H9 (cell line): ENCODE data around the gene MEIOSIN. TPM values are rescaled to one million over a fixed set of nuclear protein-coding genes. Genes with fewer than 3 reads are reported as not detected.

Experiments used
- DNase-seq: peaks from one replicate; pipeline ENCODE4 v3.0.0-alpha.2; 2017
- H2AFZ ChIP-seq: one replicate; pipeline ENCODE4 v1.6.1; 2013; ENCODE audit warnings: mild to moderate bottlenecking, low read length, control low read depth, moderate library complexity
- H2AK5ac ChIP-seq: 2 replicates; pipeline ENCODE4 v1.6.1; 2013; ENCODE audit warnings: low read length, control low read depth, mixed read lengths; ENCODE audit not compliant: insufficient read length
- H2BK120ac ChIP-seq: one replicate; pipeline ENCODE4 v1.6.1; 2013; ENCODE audit warnings: low read depth, mild to moderate bottlenecking, low read length, control low read depth, inconsistent platforms; ENCODE audit not compliant: poor library complexity, severe bottlenecking
- H2BK12ac ChIP-seq: 2 replicates; pipeline ENCODE4 v1.6.1; 2013; ENCODE audit warnings: low read length, control low read depth, mixed read lengths, low read depth; ENCODE audit not compliant: insufficient read length
- H2BK15ac ChIP-seq: 2 replicates; pipeline ENCODE4 v1.6.1; 2013; ENCODE audit warnings: low read depth, low read length, control low read depth
- H2BK20ac ChIP-seq: one replicate; pipeline ENCODE4 v1.6.1; 2013; ENCODE audit warnings: low read depth, mild to moderate bottlenecking, low read length, control low read depth, inconsistent platforms; ENCODE audit not compliant: poor library complexity, severe bottlenecking
- H2BK5ac ChIP-seq: 2 replicates; pipeline ENCODE4 v1.6.1; 2013; ENCODE audit warnings: low read length, control low read depth, mixed read lengths; ENCODE audit not compliant: insufficient read length
- H3K14ac ChIP-seq: 2 replicates; pipeline ENCODE4 v1.6.1; 2013; ENCODE audit warnings: low read length, control low read depth; ENCODE audit not compliant: insufficient read depth
- H3K18ac ChIP-seq: 2 replicates; pipeline ENCODE4 v1.6.1; 2013; ENCODE audit warnings: low read depth, mild to moderate bottlenecking, mixed read lengths, low read length, control low read depth; ENCODE audit not compliant: insufficient read length
- H3K23ac ChIP-seq: 2 replicates; pipeline ENCODE4 v1.6.1; 2013; ENCODE audit warnings: low read length, control low read depth, mixed read lengths, low read depth; ENCODE audit not compliant: insufficient read length
- H3K23me2 ChIP-seq: 2 replicates; pipeline ENCODE4 v1.6.1; 2013; ENCODE audit warnings: low read depth, mild to moderate bottlenecking, mixed read lengths, low read length, control low read depth; ENCODE audit not compliant: insufficient read length, poor library complexity, severe bottlenecking
- H3K27ac ChIP-seq: 2 replicates; pipeline ENCODE4 v1.5.1; 2013; ENCODE audit warnings: low read length, control low read depth, mixed read lengths, low read depth; ENCODE audit not compliant: insufficient read length
- H3K27me3 ChIP-seq: 2 replicates; pipeline ENCODE4 v1.6.1; 2013; ENCODE audit warnings: low read length, control low read depth, inconsistent platforms; ENCODE audit not compliant: insufficient read depth
- H3K4ac ChIP-seq: 2 replicates; pipeline ENCODE4 v1.6.1; 2013; ENCODE audit warnings: low read depth, mild to moderate bottlenecking, control low read depth, inconsistent platforms, low read length, moderate library complexity
- H3K4me1 ChIP-seq: 2 replicates; pipeline ENCODE4 v1.6.1; 2013; ENCODE audit warnings: low read length, control low read depth, inconsistent platforms; ENCODE audit not compliant: insufficient read depth
- H3K4me2 ChIP-seq: 2 replicates; pipeline ENCODE4 v1.6.1; 2013; ENCODE audit warnings: low read length, control low read depth, mixed read lengths; ENCODE audit not compliant: insufficient read length, insufficient read depth
- H3K56ac ChIP-seq: 2 replicates; pipeline ENCODE4 v1.6.1; 2013; ENCODE audit warnings: low read depth, mild to moderate bottlenecking, mixed read lengths, low read length, control low read depth; ENCODE audit not compliant: insufficient read length
- H3K79me1 ChIP-seq: 2 replicates; pipeline ENCODE4 v1.6.1; 2013; ENCODE audit warnings: low read depth, mild to moderate bottlenecking, moderate library complexity, low read length, control low read depth, inconsistent platforms; ENCODE audit not compliant: insufficient read depth, poor library complexity, severe bottlenecking
- H3K79me2 ChIP-seq: 2 replicates; pipeline ENCODE4 v1.6.1; 2013; ENCODE audit warnings: low read length, control low read depth, inconsistent platforms; ENCODE audit not compliant: insufficient read depth
- H3K9ac ChIP-seq: 2 replicates; pipeline ENCODE4 v1.6.1; 2013; ENCODE audit warnings: low read length, control low read depth, mixed read lengths; ENCODE audit not compliant: insufficient read length; ENCODE audit errors: extremely low read depth
- H3K9me3 ChIP-seq: one replicate; pipeline ENCODE4 v1.6.1; 2013; ENCODE audit warnings: low read depth, low read length, inconsistent platforms; ENCODE audit not compliant: control insufficient read depth
- H3T11ph ChIP-seq: one replicate; pipeline ENCODE4 v1.6.1; 2013; ENCODE audit warnings: mild to moderate bottlenecking, low read length, control low read depth, inconsistent platforms
- H4K20me1 ChIP-seq: one replicate; pipeline ENCODE4 v1.6.1; 2013; ENCODE audit not compliant: control insufficient read depth, insufficient read length, insufficient read depth
- H4K5ac ChIP-seq: 2 replicates; pipeline ENCODE4 v1.6.1; 2013; ENCODE audit warnings: low read depth, mild to moderate bottlenecking, mixed read lengths, low read length, control low read depth; ENCODE audit not compliant: insufficient read length
- H4K8ac ChIP-seq: replicated peaks from 2 replicates; pipeline ENCODE4 v1.6.1; 2013; ENCODE audit warnings: low read length, control low read depth, mixed read lengths, low read depth; ENCODE audit not compliant: insufficient read length
- H4K91ac ChIP-seq: 2 replicates; pipeline ENCODE4 v1.6.1; 2013; ENCODE audit warnings: low read depth, mild to moderate bottlenecking, moderate library complexity, mixed read lengths, low read length, control low read depth; ENCODE audit not compliant: insufficient read length
- H3K27ac Mint-ChIP-seq, 3 experiments: 2 replicates in 2 of 3; 3 replicates in 1 of 3; pipeline ENCODE4 v1.8.0; 2020 to 2021; ENCODE audit warnings: mixed read lengths in 3 of 3, mild to moderate bottlenecking in 1 of 3, moderate library complexity in 1 of 3
- H3K27me3 Mint-ChIP-seq: 2 replicates; pipeline ENCODE4 v1.8.0; 2021; ENCODE audit warnings: low read depth, mild to moderate bottlenecking, moderate library complexity, mixed read lengths
- H3K36me3 Mint-ChIP-seq, 3 experiments: 2 replicates in 2 of 3; 3 replicates in 1 of 3; pipeline ENCODE4 v1.8.0; 2020 to 2021; ENCODE audit warnings: low read depth in 3 of 3, mixed read lengths in 3 of 3; ENCODE audit not compliant: insufficient read depth in 1 of 3
- H3K4me1 Mint-ChIP-seq, 2 experiments: 2 replicates each; pipeline ENCODE4 v1.8.0; 2020; ENCODE audit warnings: mixed read lengths in 2 of 2
- H3K4me3 Mint-ChIP-seq, 2 experiments: 2 replicates in 1 of 2; 3 replicates in 1 of 2; pipeline ENCODE4 v1.8.0; 2020 to 2021; ENCODE audit warnings: mild to moderate bottlenecking in 2 of 2, mixed read lengths in 2 of 2, moderate library complexity in 1 of 2
- H3K9me3 Mint-ChIP-seq, 2 experiments: 2 replicates in 1 of 2; 3 replicates in 1 of 2; pipeline ENCODE4 v1.8.0; 2020; ENCODE audit warnings: mild to moderate bottlenecking in 2 of 2, mixed read lengths in 2 of 2, moderate library complexity in 1 of 2
- WGBS: extraction: QIAGEN DNeasy Blood & Tissue Kit; methylation state at CpG from one replicate; pipeline ENCODE4 v1.1.7; 2013; ENCODE audit warnings: missing lambda C conversion rate, low lambda C conversion rate, mixed read lengths; ENCODE audit not compliant: insufficient read length; ENCODE audit errors: extremely low coverage; 5-methylcytosine and 5-hydroxymethylcytosine counted together
- total RNA-seq: library from RNA; stranded (reverse); gene quantifications from 2 replicates; pipeline ENCODE4 v1.2.1, GENCODE V29; 2021
- TF ChIP-seq, protein P1 (sequence below): fragments of 200-600 bp; sonication (generic); conservative IDR thresholded peaks from 3 replicates; pipeline ENCODE4 v1.8.0; 2021; ENCODE audit warnings: antibody characterized with exemption, mild to moderate bottlenecking

Gene MEIOSIN
- total RNA-seq, 1 experiment from 2014 or later, result not detected

DNA sequence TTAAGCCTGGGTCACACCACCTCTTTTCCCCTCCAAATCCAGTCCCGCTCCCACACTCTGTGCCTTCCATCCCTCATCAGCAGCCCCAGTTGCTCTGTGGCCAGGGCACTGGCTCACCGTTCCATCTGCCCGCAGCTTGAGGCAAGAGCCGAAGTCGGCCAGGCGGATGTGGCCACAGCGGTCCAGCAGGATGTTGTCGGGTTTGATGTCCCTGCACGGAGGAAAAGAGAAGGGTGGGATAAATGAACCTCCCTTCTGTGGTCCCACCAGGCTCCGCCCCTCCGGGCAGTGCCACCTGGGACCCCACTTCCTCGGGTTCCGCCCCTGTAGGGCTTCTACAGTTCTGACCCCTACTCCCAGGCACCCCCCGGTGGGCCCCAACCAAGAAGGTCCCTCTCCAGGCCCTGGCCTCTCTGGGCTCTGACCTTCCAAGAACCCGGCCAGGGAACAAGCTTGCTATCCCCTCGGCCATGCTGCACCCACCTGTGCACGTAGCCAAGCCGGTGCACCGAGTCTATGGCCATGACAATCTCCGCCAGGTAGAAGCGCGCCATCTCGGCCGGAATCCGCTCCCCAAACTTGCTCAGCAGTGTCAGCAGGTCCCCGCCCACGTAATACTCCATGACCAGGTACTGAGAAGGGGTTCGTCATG, 44.9 kb downstream of the MEIOSIN start:
- Mint-ChIP-seq H3K27me3 (peaks cover 18% of the 10 kb centered on the region), H3K4me3 (peak overlapping the region in 1 of 2 experiments; percentile 80; a peak in 2 of 5 replicates), H3K9me3 (no peaks in the 10 kb centered on the region), H3K4me1 (peaks cover 24 to 36% of the 10 kb centered on the region in 2 experiments), H3K27ac (no peak overlapping the region), H3K36me3 (peaks cover 15 to 46% (median 37%) of the 10 kb centered on the region in 3 experiments; a peak in 6 of 7 replicates)
- no peak overlapping the region for H2BK5ac ChIP-seq
- no peak overlapping the region for H3T11ph ChIP-seq
- no peak overlapping the region for H4K5ac ChIP-seq
- H3K27me3 ChIP-seq, result no peaks in the 10 kb centered on the region; the same call in 1 of the 2 replicates
- no peak overlapping the region for H2AFZ ChIP-seq
- H3K23me2 ChIP-seq, result peaks cover 6% of the 10 kb centered on the region
- no peaks in the 10 kb centered on the region for H3K79me1 ChIP-seq
- no peak overlapping the region for H3K4ac ChIP-seq
- no peaks in the 10 kb centered on the region for H3K79me2 ChIP-seq
- TF ChIP-seq, protein P1, sequence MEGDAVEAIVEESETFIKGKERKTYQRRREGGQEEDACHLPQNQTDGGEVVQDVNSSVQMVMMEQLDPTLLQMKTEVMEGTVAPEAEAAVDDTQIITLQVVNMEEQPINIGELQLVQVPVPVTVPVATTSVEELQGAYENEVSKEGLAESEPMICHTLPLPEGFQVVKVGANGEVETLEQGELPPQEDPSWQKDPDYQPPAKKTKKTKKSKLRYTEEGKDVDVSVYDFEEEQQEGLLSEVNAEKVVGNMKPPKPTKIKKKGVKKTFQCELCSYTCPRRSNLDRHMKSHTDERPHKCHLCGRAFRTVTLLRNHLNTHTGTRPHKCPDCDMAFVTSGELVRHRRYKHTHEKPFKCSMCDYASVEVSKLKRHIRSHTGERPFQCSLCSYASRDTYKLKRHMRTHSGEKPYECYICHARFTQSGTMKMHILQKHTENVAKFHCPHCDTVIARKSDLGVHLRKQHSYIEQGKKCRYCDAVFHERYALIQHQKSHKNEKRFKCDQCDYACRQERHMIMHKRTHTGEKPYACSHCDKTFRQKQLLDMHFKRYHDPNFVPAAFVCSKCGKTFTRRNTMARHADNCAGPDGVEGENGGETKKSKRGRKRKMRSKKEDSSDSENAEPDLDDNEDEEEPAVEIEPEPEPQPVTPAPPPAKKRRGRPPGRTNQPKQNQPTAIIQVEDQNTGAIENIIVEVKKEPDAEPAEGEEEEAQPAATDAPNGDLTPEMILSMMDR, result no peak
- no peak overlapping the region for H3K14ac ChIP-seq
- no peaks in the 10 kb centered on the region for H4K20me1 ChIP-seq
- H2BK120ac ChIP-seq, result no peak overlapping the region
- H2BK20ac ChIP-seq, result no peak overlapping the region
- H4K91ac ChIP-seq, result no peak overlapping the region
- H3K27ac ChIP-seq, result no peak overlapping the region
- no peaks in the 10 kb centered on the region for H3K9me3 ChIP-seq
- no peak for DNase-seq
- no peak overlapping the region for H3K9ac ChIP-seq
- no peak overlapping the region for H4K8ac ChIP-seq
- WGBS, result no CpG with 5 or more reads among the region's 28 CpGs
- H3K23ac ChIP-seq, result no peak overlapping the region
- no peak overlapping the region for H3K18ac ChIP-seq
- no peak overlapping the region for H3K56ac ChIP-seq
- no peak overlapping the region for H3K4me2 ChIP-seq
- no peak overlapping the region for H2BK15ac ChIP-seq
- H3K4me1 ChIP-seq, result peaks cover 3% of the 10 kb centered on the region; the same call in 1 of the 2 replicates
- no peak overlapping the region for H2BK12ac ChIP-seq
- H2AK5ac ChIP-seq, result no peak overlapping the region
